ENCODE measurements around the gene ENPP1. TPM values are rescaled to one million over a fixed set of nuclear protein-coding genes. Genes with fewer than 3 reads are reported as not detected.

ENPP1 gene
- total RNA-seq, 2 donors from 2014 or later = 17.8 to 18.9 TPM

GRCh38 chr6:131808460-131809269 is 845 bp downstream of the ENPP1 start:
- Histone ChIP-seq H3K9me3 (no peaks in the 10 kb centered on the region), H3K36me3 (no peaks in the 10 kb centered on the region), H3K4me1 (replicated peaks) (no peaks in the 10 kb centered on the region), H3K4me3 (peak overlapping the region; percentile 49 to 58), H3K27me3 (replicated peaks; ENCODE audit: insufficient read depth) (no peaks in the 10 kb centered on the region), H3K27ac (peak overlapping the region; percentile 56 to 60)
- WGBS = 17% methylated on average over 12 of the region's 12 CpGs
- TF ChIP-seq, protein P1, sequence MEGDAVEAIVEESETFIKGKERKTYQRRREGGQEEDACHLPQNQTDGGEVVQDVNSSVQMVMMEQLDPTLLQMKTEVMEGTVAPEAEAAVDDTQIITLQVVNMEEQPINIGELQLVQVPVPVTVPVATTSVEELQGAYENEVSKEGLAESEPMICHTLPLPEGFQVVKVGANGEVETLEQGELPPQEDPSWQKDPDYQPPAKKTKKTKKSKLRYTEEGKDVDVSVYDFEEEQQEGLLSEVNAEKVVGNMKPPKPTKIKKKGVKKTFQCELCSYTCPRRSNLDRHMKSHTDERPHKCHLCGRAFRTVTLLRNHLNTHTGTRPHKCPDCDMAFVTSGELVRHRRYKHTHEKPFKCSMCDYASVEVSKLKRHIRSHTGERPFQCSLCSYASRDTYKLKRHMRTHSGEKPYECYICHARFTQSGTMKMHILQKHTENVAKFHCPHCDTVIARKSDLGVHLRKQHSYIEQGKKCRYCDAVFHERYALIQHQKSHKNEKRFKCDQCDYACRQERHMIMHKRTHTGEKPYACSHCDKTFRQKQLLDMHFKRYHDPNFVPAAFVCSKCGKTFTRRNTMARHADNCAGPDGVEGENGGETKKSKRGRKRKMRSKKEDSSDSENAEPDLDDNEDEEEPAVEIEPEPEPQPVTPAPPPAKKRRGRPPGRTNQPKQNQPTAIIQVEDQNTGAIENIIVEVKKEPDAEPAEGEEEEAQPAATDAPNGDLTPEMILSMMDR (IDR thresholded peaks at IDR 0.05) = no peak
- TF ChIP-seq POLR2AphosphoS5 (IDR thresholded peaks at IDR 0.05) (no peak), POLR2A (IDR thresholded peaks at IDR 0.05) (no peak)
- DNase-seq (ENCODE audit: low spot score) = no peak
- intact Hi-C loops (cut with DNase I) = no loop called here

DNA sequence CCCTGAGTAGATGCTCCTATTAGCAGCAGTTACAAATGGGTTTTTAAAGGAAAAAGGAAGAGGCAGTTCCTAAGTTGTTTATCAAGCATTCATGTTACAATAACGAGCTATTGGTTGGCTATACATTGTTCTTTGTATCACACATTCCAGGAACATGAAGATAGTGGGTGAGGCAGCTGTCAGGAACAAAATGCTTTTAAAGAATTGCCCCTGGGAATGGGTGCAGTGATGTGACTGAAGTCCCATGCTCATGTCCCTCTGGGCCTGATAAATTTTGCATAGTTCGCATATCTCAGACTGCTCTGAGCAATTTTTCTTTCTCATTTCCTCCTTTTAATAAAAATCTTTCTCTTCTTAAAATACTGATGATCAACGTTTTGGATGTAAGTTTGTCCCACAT is 3.7 kb downstream of the ENPP1 start:
- Histone ChIP-seq H3K9me3 (no peaks in the 10 kb centered on the region), H3K4me3 (no peak overlapping the region), H3K27ac (no peak overlapping the region), H3K4me1 (replicated peaks) (no peaks in the 10 kb centered on the region), H3K36me3 (no peaks in the 10 kb centered on the region), H3K27me3 (replicated peaks; ENCODE audit: insufficient read depth) (no peaks in the 10 kb centered on the region)
- DNase-seq (ENCODE audit: low spot score) = no peak
- WGBS = 82% methylated on average over 3 of the region's 3 CpGs
- intact Hi-C loops (cut with DNase I) = no loop called here
- TF ChIP-seq POLR2AphosphoS5 (IDR thresholded peaks at IDR 0.05) (no peak), POLR2A (IDR thresholded peaks at IDR 0.05) (no peak)
- TF ChIP-seq, protein P1 (IDR thresholded peaks at IDR 0.05) = no peak

GRCh38 chr6:131813991-131814390 is 6.2 kb downstream of the ENPP1 start:
- no peaks in the 10 kb centered on the region for H3K36me3 ChIP-seq
- WGBS = 98% methylated on average over 3 of the region's 3 CpGs
- TF ChIP-seq POLR2A (IDR thresholded peaks at IDR 0.05) (no peak), POLR2AphosphoS5 (IDR thresholded peaks at IDR 0.05) (no peak)
- TF ChIP-seq, protein P1 (IDR thresholded peaks at IDR 0.05) = no peak
- H3K27ac ChIP-seq = no peak overlapping the region
- H3K4me1 ChIP-seq (replicated peaks) = no peaks in the 10 kb centered on the region
- H3K27me3 ChIP-seq (replicated peaks; ENCODE audit: insufficient read depth) = no peaks in the 10 kb centered on the region
- H3K4me3 ChIP-seq = no peak overlapping the region
- no peak for DNase-seq (ENCODE audit: low spot score)
- intact Hi-C loops (cut with DNase I) = no loop called here
- H3K9me3 ChIP-seq = no peaks in the 10 kb centered on the region

GRCh38 chr6:131816869-131817268 is 9.0 kb downstream of the ENPP1 start:
- Histone ChIP-seq H3K27me3 (replicated peaks; ENCODE audit: insufficient read depth) (no peaks in the 10 kb centered on the region), H3K36me3 (no peaks in the 10 kb centered on the region), H3K9me3 (no peaks in the 10 kb centered on the region), H3K4me1 (replicated peaks) (no peaks in the 10 kb centered on the region), H3K27ac (no peak overlapping the region), H3K4me3 (no peak overlapping the region)
- TF ChIP-seq, protein P1 (IDR thresholded peaks at IDR 0.05) = no peak
- TF ChIP-seq POLR2AphosphoS5 (IDR thresholded peaks at IDR 0.05) (no peak), POLR2A (IDR thresholded peaks at IDR 0.05) (no peak)
- intact Hi-C loops (cut with DNase I) = no loop called here
- no peak for DNase-seq (ENCODE audit: low spot score)
- 29% methylated on average over 1 of the region's 1 CpG for WGBS

DNA sequence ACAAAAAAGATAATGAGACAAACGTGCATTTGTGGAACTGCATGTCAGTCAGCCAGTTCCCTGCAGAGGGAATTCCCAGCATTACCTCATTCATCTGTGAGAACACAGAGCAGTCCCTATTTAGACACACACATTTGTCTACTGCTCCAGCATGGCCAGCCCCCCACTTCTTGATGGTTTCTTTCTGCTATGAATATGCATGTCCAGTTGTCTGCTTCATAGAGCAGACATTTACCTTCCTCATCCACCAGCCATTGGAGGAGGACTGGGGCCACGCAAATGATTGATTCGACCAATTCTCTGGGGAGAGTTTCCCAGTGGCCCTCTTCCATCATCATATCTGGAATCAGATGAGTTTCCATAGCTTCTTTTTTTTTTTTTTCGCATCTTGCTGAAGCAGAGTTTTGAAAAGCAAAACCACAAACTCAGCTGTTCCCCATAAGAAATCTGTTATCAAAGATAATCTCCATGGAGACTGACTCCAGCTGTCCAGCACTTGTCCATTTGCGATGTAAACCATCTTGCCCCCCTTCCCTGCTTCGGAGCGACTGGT is 11.8 kb downstream of the ENPP1 start:
- intact Hi-C loops (cut with DNase I) = no loop called here
- no peak for TF ChIP-seq POLR2AphosphoS5 (IDR thresholded peaks at IDR 0.05)
- 56% methylated on average over 7 of the region's 7 CpGs for WGBS
- H3K9me3 ChIP-seq = no peaks in the 10 kb centered on the region
- H3K4me1 ChIP-seq (replicated peaks) = no peaks in the 10 kb centered on the region
- H3K27ac ChIP-seq = no peak overlapping the region
- no peak overlapping the region for H3K4me3 ChIP-seq
- H3K36me3 ChIP-seq = no peaks in the 10 kb centered on the region
- DNase-seq (ENCODE audit: low spot score) = no peak
- no peaks in the 10 kb centered on the region for H3K27me3 ChIP-seq (replicated peaks; ENCODE audit: insufficient read depth)
